Peyer's patch (tissue), 4 donors: ENCODE results near the gene WLS.

ENCODE experiments used
- POLR2A ChIP-seq, 2 donors: fragments of 450-650 bp; IDR thresholded peaks; one replicate each; pipeline ENCODE4 v1.5.1; 2017; ENCODE audit warnings: antibody characterized with exemption in 2 of 2, mild to moderate bottlenecking in 2 of 2, moderate library complexity in 2 of 2
- TF ChIP-seq, protein P1 (sequence below), 6 experiments: fragments of 450-650 bp in 4 of 6; fragments of 200-600 bp in 2 of 6; sonication (generic) in 1 of 6; IDR thresholded peaks; one replicate each; pipeline ENCODE4 v1.5.1; 2017 to 2019; ENCODE audit warnings: antibody characterized with exemption in 6 of 6, mild to moderate bottlenecking in 3 of 6, moderate library complexity in 1 of 6

DNA sequence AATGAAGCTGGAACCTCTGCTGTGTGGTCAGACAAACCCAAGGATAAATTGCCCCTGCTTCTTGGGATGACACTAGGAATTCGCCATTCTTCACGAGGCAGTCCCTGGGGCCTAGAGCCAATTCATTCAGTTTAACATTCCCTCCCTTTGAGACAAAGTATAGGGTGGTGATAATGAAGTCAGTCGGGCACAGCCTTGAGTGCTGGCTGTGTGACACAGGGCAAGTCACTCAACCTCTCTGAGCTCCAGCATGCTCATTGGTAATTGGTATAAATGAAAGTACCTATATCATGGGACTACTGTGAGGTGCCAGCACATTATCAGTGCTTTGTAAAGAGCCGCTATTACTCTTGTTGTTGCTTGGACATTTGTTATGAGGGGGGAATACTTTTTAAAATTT, 117.0 kb downstream of the WLS start:
- TF ChIP-seq, protein P1, sequence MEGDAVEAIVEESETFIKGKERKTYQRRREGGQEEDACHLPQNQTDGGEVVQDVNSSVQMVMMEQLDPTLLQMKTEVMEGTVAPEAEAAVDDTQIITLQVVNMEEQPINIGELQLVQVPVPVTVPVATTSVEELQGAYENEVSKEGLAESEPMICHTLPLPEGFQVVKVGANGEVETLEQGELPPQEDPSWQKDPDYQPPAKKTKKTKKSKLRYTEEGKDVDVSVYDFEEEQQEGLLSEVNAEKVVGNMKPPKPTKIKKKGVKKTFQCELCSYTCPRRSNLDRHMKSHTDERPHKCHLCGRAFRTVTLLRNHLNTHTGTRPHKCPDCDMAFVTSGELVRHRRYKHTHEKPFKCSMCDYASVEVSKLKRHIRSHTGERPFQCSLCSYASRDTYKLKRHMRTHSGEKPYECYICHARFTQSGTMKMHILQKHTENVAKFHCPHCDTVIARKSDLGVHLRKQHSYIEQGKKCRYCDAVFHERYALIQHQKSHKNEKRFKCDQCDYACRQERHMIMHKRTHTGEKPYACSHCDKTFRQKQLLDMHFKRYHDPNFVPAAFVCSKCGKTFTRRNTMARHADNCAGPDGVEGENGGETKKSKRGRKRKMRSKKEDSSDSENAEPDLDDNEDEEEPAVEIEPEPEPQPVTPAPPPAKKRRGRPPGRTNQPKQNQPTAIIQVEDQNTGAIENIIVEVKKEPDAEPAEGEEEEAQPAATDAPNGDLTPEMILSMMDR (IDR thresholded peaks at IDR 0.05): no peak
- no peak for TF ChIP-seq POLR2A (IDR thresholded peaks at IDR 0.05)
